BJ (cell line): Measurements from ENCODE around the gene TNRC6C. TPM values are rescaled to one million over a fixed set of nuclear protein-coding genes. Genes with fewer than 3 reads are reported as not detected.

ENCODE experiments used
- CTCF ChIA-PET: fragments of 350-600 bp; formaldehyde crosslinking; extraction: SDS; loops from one replicate; lab custom pipeline; 2021; ENCODE audit warnings: antibody characterized with exemption, inconsistent platforms; lab: Yijun Ruan, JAX
- POLR2A ChIA-PET: fragments of 300-600 bp; sonication (Branson Sonifier 250); formaldehyde crosslinking; extraction: SDS; loops from one replicate; lab custom pipeline; 2021; ENCODE audit warnings: antibody characterized with exemption; lab: Charles Lee
- DNase-seq: peaks from one replicate; pipeline ENCODE4 v3.0.0-alpha.2; 2011; ENCODE audit warnings: low read depth
- H3K27me3 ChIP-seq: 2 replicates; pipeline ENCODE4 v1.6.0; 2011; ENCODE audit warnings: low read length; ENCODE audit not compliant: control insufficient read depth, insufficient read depth
- H3K36me3 ChIP-seq: 2 replicates; pipeline ENCODE4 v1.5.1; 2011; ENCODE audit warnings: low read length; ENCODE audit not compliant: control insufficient read depth, insufficient read depth
- H3K4me3 ChIP-seq: 2 replicates; pipeline ENCODE4 v1.5.1; 2011; ENCODE audit warnings: low read depth, mild to moderate bottlenecking, control low read depth, low read length
- polyA plus RNA-seq: library from polyadenylated mRNA; depleted of rRNA; stranded (reverse); fragments of >200 nt; gene quantifications from 2 replicates; pipeline ENCODE4 v1.2.3, GENCODE V29; 2011
- TF ChIP-seq, protein P1 (sequence below): IDR thresholded peaks from 2 replicates; pipeline ENCODE4 v1.5.1; 2011; ENCODE audit warnings: low read depth, mild to moderate bottlenecking, control low read depth, inconsistent platforms, low read length, moderate library complexity; ENCODE audit not compliant: insufficient read depth

Gene TNRC6C
- polyA plus RNA-seq, 1 experiment: 0.91 TPM

DNA sequence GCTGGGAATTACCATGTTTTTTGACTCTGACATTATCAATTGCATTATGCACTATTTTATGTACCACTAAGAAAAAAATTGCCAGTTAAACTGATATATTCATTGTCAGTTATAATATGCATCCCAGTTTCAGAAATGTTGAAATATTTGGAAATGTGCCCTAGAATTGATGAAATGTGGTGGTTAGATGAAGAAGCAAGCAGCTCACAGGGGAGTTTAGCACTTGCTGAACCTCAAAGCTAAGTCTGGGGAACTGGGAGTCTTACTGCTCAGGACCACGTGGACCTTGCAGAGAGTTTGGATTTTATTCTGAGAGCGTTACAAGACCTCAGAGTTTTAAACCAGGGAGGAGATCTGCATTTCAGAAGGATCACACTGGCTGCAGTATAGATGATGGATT, 67.9 kb downstream of the TNRC6C start:
- ChIA-PET POLR2A (no interaction called here), CTCF (interaction anchor here (1.0 to 1.5 kb wide), 5 partner anchors 12 to 225 kb away, joined by 3 to 4 read pairs (median 3); no protein-coding TSS in a partner anchor)
- Histone ChIP-seq H3K27me3 (no peaks in the 10 kb centered on the region), H3K36me3 (no peaks in the 10 kb centered on the region), H3K4me3 (no peak overlapping the region)
- no peak for DNase-seq
- TF ChIP-seq, protein P1, sequence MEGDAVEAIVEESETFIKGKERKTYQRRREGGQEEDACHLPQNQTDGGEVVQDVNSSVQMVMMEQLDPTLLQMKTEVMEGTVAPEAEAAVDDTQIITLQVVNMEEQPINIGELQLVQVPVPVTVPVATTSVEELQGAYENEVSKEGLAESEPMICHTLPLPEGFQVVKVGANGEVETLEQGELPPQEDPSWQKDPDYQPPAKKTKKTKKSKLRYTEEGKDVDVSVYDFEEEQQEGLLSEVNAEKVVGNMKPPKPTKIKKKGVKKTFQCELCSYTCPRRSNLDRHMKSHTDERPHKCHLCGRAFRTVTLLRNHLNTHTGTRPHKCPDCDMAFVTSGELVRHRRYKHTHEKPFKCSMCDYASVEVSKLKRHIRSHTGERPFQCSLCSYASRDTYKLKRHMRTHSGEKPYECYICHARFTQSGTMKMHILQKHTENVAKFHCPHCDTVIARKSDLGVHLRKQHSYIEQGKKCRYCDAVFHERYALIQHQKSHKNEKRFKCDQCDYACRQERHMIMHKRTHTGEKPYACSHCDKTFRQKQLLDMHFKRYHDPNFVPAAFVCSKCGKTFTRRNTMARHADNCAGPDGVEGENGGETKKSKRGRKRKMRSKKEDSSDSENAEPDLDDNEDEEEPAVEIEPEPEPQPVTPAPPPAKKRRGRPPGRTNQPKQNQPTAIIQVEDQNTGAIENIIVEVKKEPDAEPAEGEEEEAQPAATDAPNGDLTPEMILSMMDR: no peak

DNA sequence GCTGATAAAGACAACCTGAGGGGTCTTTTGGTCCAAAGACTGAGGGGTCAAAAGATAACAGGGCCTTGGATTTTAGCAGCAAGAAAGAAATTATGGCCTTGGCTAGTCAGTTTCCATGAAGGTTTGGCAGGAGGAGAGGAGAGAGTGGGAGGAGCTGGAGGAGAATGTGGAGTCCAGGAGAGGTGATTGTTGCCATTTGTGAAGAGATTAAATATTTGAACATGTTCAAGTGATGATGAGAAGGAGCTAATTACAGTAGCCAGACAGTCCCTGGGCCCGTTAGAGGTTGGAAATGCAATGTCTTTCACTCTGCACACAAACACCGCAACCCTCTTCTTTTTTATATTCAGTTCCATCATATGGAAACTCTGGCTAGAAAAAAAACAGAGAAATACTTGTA, 68.6 kb downstream of the TNRC6C start:
- Histone ChIP-seq H3K27me3 (no peaks in the 10 kb centered on the region), H3K4me3 (no peak overlapping the region), H3K36me3 (no peaks in the 10 kb centered on the region)
- ChIA-PET POLR2A (no interaction called here), CTCF (interaction anchor here (1.0 to 1.5 kb wide), 5 partner anchors 13 to 224 kb away, joined by 3 to 4 read pairs (median 3); no protein-coding TSS in a partner anchor)
- no peak for DNase-seq
- TF ChIP-seq, protein P1: no peak

DNA sequence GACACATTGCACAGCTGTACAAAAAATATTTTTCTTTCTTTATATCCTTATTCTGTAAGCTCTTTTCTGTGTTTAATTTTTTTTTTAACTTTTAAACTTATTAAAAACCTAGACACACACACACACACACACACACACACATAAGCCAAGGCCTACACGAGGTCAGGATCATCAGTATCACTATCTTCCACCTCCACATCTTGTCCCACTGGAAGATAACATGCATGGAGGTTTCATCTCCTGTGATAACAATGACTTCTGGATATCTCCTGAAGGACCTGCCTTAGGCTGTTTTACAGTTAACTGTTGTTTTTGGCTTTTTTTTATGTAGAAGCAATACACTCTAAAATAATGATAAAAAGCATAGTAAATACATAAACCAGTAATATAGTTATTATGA, 71.2 kb downstream of the TNRC6C start:
- ChIA-PET POLR2A (no interaction called here), CTCF (interaction anchor here (0.6 to 0.9 kb wide), 3 partner anchors 10 to 64 kb away, joined by 3 to 4 read pairs (median 3); no protein-coding TSS in a partner anchor)
- no peak overlapping the region for H3K4me3 ChIP-seq
- no peak for DNase-seq
- no peaks in the 10 kb centered on the region for H3K27me3 ChIP-seq
- TF ChIP-seq, protein P1: no peak
- H3K36me3 ChIP-seq: no peaks in the 10 kb centered on the region

DNA sequence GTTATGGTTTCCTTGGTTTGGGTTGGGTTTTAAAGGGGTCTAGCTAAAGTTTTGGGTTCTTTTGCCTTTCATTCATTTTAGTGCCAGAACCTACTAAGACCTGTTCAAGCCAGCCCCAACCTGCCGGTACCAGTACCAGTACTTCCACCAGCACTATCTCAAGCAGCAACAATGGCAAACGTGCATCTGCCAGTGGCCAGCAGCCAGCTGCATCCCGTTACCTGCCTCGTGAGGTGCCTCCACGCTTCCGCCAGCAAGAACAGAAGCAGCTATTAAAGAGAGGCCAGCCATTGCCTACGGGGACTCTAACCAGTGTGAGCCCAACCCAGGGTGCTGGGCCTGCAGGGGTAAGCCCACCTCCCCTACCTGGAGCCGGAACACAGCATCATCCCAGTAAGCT, 72.9 kb downstream of the TNRC6C start:
- no peaks in the 10 kb centered on the region for H3K27me3 ChIP-seq
- POLR2A ChIA-PET: no interaction called here
- no peak for DNase-seq
- 0 out of 2 replicates have a peak, but pooled peaks cover 1% of the 10 kb centered on the region for H3K36me3 ChIP-seq
- no peak overlapping the region for H3K4me3 ChIP-seq
- TF ChIP-seq, protein P1: no peak
- CTCF ChIA-PET: interaction anchor here (1.2 to 2.2 kb wide), 5 partner anchors 8 to 89 kb away, joined by 3 to 10 read pairs (median 7); no protein-coding TSS in a partner anchor

DNA sequence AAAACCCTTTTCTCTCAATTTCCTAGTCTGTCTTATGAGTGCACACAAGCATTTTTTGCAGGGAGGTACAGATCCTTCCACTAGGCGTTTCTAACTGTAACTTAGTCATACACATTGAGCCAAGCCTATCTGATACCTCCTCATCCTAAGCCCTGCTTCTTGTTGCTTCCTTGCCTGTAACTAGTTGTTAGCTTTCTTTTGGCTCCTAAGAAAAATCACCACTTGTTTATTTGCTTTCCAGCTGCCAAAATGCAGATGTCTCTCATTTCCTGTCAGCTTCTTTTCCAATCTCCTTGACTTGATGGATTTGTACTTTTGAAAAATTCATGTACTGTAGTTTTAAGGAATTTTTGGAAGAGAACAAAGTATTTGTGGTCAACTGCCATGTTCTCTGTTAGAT, 73.7 kb downstream of the TNRC6C start:
- Histone ChIP-seq H3K36me3 (0 out of 2 replicates have a peak, but pooled peaks cover 1% of the 10 kb centered on the region), H3K27me3 (no peaks in the 10 kb centered on the region), H3K4me3 (no peak overlapping the region)
- TF ChIP-seq, protein P1: peak; percentile 39; the same call in 1 of the 2 replicates
- no peak for DNase-seq
- CTCF ChIA-PET: interaction anchor here (0.9 to 2.2 kb wide), 5 partner anchors 9 to 21 kb away, joined by 3 to 10 read pairs (median 7); no protein-coding TSS in a partner anchor
- POLR2A ChIA-PET: no interaction called here
